ENCODE measurements around the gene CPNE8. TPM values are rescaled to one million over a fixed set of nuclear protein-coding genes. Genes with fewer than 3 reads are reported as not detected.

The CPNE8 gene
- polyA plus RNA-seq, 1 donor (not counting 4 experiments of a cell fraction or from before 2014, with no cell fraction given): 25.7 TPM

DNA sequence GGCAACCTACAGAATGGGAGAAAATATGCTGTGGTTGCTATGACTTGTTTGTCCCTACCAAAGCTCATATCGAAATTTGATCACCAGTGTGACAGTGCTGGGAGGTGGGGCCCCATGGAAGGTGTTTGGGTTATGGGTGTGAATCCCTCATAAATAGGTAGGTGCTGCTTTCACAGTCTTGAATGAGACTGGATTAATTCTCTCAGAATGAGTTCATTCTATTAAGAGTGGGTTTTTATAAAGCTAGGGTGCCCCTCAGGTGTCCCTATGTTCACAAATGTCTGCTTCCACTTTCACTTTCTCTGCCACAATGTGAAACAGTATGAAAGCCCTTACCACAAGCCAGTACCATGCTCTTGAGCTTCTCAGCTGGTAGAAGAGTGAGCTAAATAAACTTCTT, 133.5 kb downstream of the CPNE8 start:
- TF ChIP-seq EZH2 (IDR thresholded peaks at IDR 0.05; ENCODE audit: low read length): no peak
- TF ChIP-seq, protein P1, sequence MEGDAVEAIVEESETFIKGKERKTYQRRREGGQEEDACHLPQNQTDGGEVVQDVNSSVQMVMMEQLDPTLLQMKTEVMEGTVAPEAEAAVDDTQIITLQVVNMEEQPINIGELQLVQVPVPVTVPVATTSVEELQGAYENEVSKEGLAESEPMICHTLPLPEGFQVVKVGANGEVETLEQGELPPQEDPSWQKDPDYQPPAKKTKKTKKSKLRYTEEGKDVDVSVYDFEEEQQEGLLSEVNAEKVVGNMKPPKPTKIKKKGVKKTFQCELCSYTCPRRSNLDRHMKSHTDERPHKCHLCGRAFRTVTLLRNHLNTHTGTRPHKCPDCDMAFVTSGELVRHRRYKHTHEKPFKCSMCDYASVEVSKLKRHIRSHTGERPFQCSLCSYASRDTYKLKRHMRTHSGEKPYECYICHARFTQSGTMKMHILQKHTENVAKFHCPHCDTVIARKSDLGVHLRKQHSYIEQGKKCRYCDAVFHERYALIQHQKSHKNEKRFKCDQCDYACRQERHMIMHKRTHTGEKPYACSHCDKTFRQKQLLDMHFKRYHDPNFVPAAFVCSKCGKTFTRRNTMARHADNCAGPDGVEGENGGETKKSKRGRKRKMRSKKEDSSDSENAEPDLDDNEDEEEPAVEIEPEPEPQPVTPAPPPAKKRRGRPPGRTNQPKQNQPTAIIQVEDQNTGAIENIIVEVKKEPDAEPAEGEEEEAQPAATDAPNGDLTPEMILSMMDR (optimal IDR thresholded peaks at IDR 0.05 in 1 of 3, IDR thresholded peaks at IDR 0.05 in 1 of 3, conservative IDR thresholded peaks at IDR 0.05 in 1 of 3; ENCODE audit: extremely low read depth in 1 of 3, insufficient read depth in 2 of 3, low read length in 3 of 3): no peak
- H4K20me1 ChIP-seq (ENCODE audit: control insufficient read depth, extremely low read depth, insufficient read depth, low read length): no peaks in the 10 kb centered on the region
- FAIRE-seq: no peak
- no peak overlapping the region for H3K4me2 ChIP-seq (ENCODE audit: control insufficient read depth, extremely low read depth, insufficient read depth, low read depth, low read length)
- H3K9me1 ChIP-seq (ENCODE audit: control insufficient read depth, extremely low read depth, insufficient read depth, low read length): no peaks in the 10 kb centered on the region
- no peak overlapping the region for H2AFZ ChIP-seq (ENCODE audit: control insufficient read depth, low read length)
- no peaks in the 10 kb centered on the region for H3K4me1 ChIP-seq (ENCODE audit: control insufficient read depth, extremely low read depth, insufficient read depth, low read length)
- no peaks in the 10 kb centered on the region for H3K9me3 ChIP-seq (ENCODE audit: control insufficient read depth, low read depth, low read length)
- no peak overlapping the region for H3K4me3 ChIP-seq (ENCODE audit: control insufficient read depth in 2 of 3, extremely low read depth in 1 of 3, insufficient read depth in 2 of 3, low read depth in 1 of 3, low read length in 3 of 3)
- DNase-seq (ENCODE audit: low read depth, low spot score): no peak
- no peaks in the 10 kb centered on the region for H3K79me2 ChIP-seq (ENCODE audit: control insufficient read depth, insufficient read depth, low read length)
- dilution Hi-C loops (cut with MboI; ENCODE audit: extremely low pct_ligation_motif_present, low sequenced_read_pairs): no loop called here
- no peak overlapping the region for H3K27ac ChIP-seq (ENCODE audit: control insufficient read depth, insufficient read depth, low read length)
- no peaks in the 10 kb centered on the region for H3K27me3 ChIP-seq (ENCODE audit: control insufficient read depth, extremely low read depth, insufficient read depth, low read length)
- no peaks in the 10 kb centered on the region for H3K36me3 ChIP-seq (ENCODE audit: control insufficient read depth in 2 of 2, extremely low read depth in 1 of 2, insufficient read depth in 2 of 2, low read length in 2 of 2)
- no peak overlapping the region for H3K9ac ChIP-seq (ENCODE audit: control insufficient read depth, extremely low read depth, insufficient read depth, low read length)

DNA sequence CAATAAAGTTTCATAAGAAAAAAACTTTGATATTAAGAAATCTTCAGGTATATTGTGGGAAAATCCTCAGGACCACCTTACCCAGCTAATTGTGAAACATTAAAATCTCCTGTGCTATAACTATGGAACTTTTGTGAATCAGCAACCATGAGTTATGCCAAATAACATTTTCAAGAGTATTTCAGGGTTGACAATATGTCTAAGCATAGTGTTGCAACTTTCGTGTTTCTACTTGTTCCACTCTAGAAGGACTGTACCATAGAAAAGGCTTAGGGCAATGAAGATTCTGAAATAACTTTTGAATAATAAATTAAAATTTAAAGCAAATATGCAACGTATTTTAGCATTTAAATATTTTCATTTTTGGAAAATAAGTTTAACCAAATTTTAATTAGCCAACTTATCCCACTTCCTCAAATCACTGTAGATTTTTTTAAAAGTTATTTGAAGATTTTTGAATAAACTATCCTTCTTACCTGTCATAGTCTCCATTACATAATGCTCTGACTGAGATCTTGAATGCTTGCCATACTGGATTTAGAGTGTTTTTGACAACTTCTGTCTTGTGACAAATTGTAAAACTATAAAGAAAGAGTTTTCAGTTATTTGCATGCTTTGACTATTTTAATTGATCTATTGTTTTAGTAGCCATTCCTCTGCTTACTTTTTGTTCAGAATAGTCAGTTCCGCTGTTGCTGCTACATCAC, 143.6 kb downstream of the CPNE8 start:
- no peak for TF ChIP-seq EZH2 (IDR thresholded peaks at IDR 0.05; ENCODE audit: low read length)
- TF ChIP-seq, protein P1 (optimal IDR thresholded peaks at IDR 0.05 in 1 of 3, IDR thresholded peaks at IDR 0.05 in 1 of 3, conservative IDR thresholded peaks at IDR 0.05 in 1 of 3; ENCODE audit: extremely low read depth in 1 of 3, insufficient read depth in 2 of 3, low read length in 3 of 3): no peak
- no peaks in the 10 kb centered on the region for H3K27me3 ChIP-seq (ENCODE audit: control insufficient read depth, extremely low read depth, insufficient read depth, low read length)
- H3K4me3 ChIP-seq (ENCODE audit: control insufficient read depth in 2 of 3, extremely low read depth in 1 of 3, insufficient read depth in 2 of 3, low read depth in 1 of 3, low read length in 3 of 3): no peak overlapping the region
- H4K20me1 ChIP-seq (ENCODE audit: control insufficient read depth, extremely low read depth, insufficient read depth, low read length): no peaks in the 10 kb centered on the region
- no peaks in the 10 kb centered on the region for H3K36me3 ChIP-seq (ENCODE audit: control insufficient read depth in 2 of 2, extremely low read depth in 1 of 2, insufficient read depth in 2 of 2, low read length in 2 of 2)
- H2AFZ ChIP-seq (ENCODE audit: control insufficient read depth, low read length): no peak overlapping the region
- no peak overlapping the region for H3K9ac ChIP-seq (ENCODE audit: control insufficient read depth, extremely low read depth, insufficient read depth, low read length)
- peaks cover 5% of the 10 kb centered on the region for H3K4me1 ChIP-seq (ENCODE audit: control insufficient read depth, extremely low read depth, insufficient read depth, low read length)
- H3K4me2 ChIP-seq (ENCODE audit: control insufficient read depth, extremely low read depth, insufficient read depth, low read depth, low read length): no peak overlapping the region
- H3K27ac ChIP-seq (ENCODE audit: control insufficient read depth, insufficient read depth, low read length): no peak overlapping the region
- DNase-seq (ENCODE audit: low read depth, low spot score) (peak; percentile 13), FAIRE-seq (peak; percentile 23)
- dilution Hi-C loops (cut with MboI; ENCODE audit: extremely low pct_ligation_motif_present, low sequenced_read_pairs): no loop called here
- no peaks in the 10 kb centered on the region for H3K79me2 ChIP-seq (ENCODE audit: control insufficient read depth, insufficient read depth, low read length)
- no peaks in the 10 kb centered on the region for H3K9me1 ChIP-seq (ENCODE audit: control insufficient read depth, extremely low read depth, insufficient read depth, low read length)
- no peaks in the 10 kb centered on the region for H3K9me3 ChIP-seq (ENCODE audit: control insufficient read depth, low read depth, low read length)
